Vagina (tissue), 2 donors: Measurements from ENCODE around the gene MCF2. TPM values are rescaled to one million over a fixed set of nuclear protein-coding genes. Genes with fewer than 3 reads are reported as not detected.

Source experiments
- DNase-seq, 2 donors: peaks; one replicate each; pipeline ENCODE4 v3.0.0-alpha.2; 2017; ENCODE audit errors: extremely low spot score in 2 of 2
- H3K27ac ChIP-seq: fragments of 200-600 bp; sonication (generic); one replicate; pipeline ENCODE4 v1.5.1; 2019
- H3K27me3 ChIP-seq: fragments of 200-600 bp; sonication (generic); one replicate; pipeline ENCODE4 v1.5.1; 2019
- H3K36me3 ChIP-seq, 2 donors: fragments of 200-600 bp; sonication (generic); one replicate each; pipeline ENCODE4 v1.5.1; 2017 to 2019
- H3K4me1 ChIP-seq: fragments of 200-600 bp; sonication (generic); one replicate; pipeline ENCODE4 v1.5.1; 2019
- H3K4me3 ChIP-seq, 2 donors: fragments of 200-600 bp; sonication (generic); 1 replicate in 1 of 2; 2 replicates in 1 of 2; pipeline ENCODE4 v1.5.1; 2016 to 2019
- H3K9me3 ChIP-seq: fragments of 200-600 bp; sonication (generic); one replicate; pipeline ENCODE4 v1.5.1; 2019
- CTCF ChIP-seq, 3 experiments: fragments of 450-650 bp in 2 of 3; fragments of 200-600 bp in 1 of 3; sonication (generic) in 1 of 3; IDR thresholded peaks; one replicate each; pipeline ENCODE4 v1.5.1; 2017 to 2019; ENCODE audit warnings: antibody characterized with exemption in 3 of 3, mild to moderate bottlenecking in 2 of 3, moderate library complexity in 2 of 3
- POLR2A ChIP-seq, 2 donors: fragments of 450-650 bp; IDR thresholded peaks; one replicate each; pipeline ENCODE4 v1.6.1; 2017; ENCODE audit warnings: antibody characterized with exemption in 2 of 2, mild to moderate bottlenecking in 2 of 2, moderate library complexity in 2 of 2
- POLR2AphosphoS5 ChIP-seq, 2 donors: sonication (generic); formaldehyde crosslinking; IDR thresholded peaks; one replicate each; pipeline ENCODE4 v1.9.0; 2017; ENCODE audit warnings: antibody characterized with exemption in 2 of 2, mild to moderate bottlenecking in 2 of 2, low read depth in 1 of 2; ENCODE audit not compliant: insufficient read depth in 1 of 2
- intact Hi-C: fragments of 100-400 bp; cut with DNase I; formaldehyde crosslinking; loops from one replicate; pipeline ENCODE4 v1.15.1; 2023
- total RNA-seq: library from RNA; depleted of rRNA; stranded (reverse); fragments of >200 nt; gene quantifications from one replicate; pipeline ENCODE4 v1.2.3, GENCODE V29; 2016

Gene MCF2
- total RNA-seq, 1 donor from 2014 or later = 0.25 TPM

- no peak overlapping the region for H3K27ac ChIP-seq
- intact Hi-C loops = no loop called here
Measured at GRCh38 chrX:139720136-139720535, 12.2 kb upstream of the MCF2 start.

DNA sequence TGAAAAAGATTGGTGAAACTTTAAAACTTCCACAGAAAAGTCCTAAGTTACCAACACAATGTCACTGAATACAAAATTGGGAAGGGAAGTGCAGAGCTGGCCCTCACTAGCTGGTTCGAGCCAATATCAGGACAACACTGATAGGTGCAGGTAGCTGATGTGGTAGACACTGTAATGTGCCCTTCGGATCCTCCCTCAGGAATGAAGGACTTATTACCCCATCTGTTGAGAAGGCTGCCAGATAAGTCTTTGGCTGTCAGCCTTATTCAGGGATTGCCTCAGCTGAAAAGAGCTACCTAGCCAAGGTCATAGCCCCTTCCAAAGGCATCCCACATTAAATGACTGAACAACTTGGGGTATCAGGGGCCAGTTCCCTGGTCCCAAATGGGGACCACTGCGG is 5.3 kb downstream of the MCF2 start:
- Histone ChIP-seq H3K9me3 (no peaks in the 10 kb centered on the region), H3K4me1 (no peaks in the 10 kb centered on the region), H3K36me3 (no peaks in the 10 kb centered on the region), H3K4me3 (no peak overlapping the region), H3K27me3 (no peaks in the 10 kb centered on the region), H3K27ac (no peak overlapping the region)
- no peak for DNase-seq
- intact Hi-C loops = no loop called here
- TF ChIP-seq CTCF (IDR thresholded peaks at IDR 0.05) = no peak
- TF ChIP-seq POLR2AphosphoS5 (IDR thresholded peaks at IDR 0.05; ENCODE audit: insufficient read depth in 1 of 2, low read depth in 1 of 2) = no peak
- no peak for TF ChIP-seq POLR2A (IDR thresholded peaks at IDR 0.05)

More at GRCh38 chrX:139720136-139720535, 12.2 kb upstream of the MCF2 start:
- no peaks in the 10 kb centered on the region for H3K9me3 ChIP-seq
- TF ChIP-seq POLR2A (IDR thresholded peaks at IDR 0.05) (no peak), POLR2AphosphoS5 (IDR thresholded peaks at IDR 0.05; ENCODE audit: insufficient read depth in 1 of 2, low read depth in 1 of 2) (no peak), CTCF (IDR thresholded peaks at IDR 0.05) (no peak)
- no peaks in the 10 kb centered on the region for H3K36me3 ChIP-seq
- H3K4me3 ChIP-seq = no peak overlapping the region
- H3K27me3 ChIP-seq = no peaks in the 10 kb centered on the region
- no peaks in the 10 kb centered on the region for H3K4me1 ChIP-seq
- DNase-seq = no peak

- Histone ChIP-seq H3K9me3 (no peaks in the 10 kb centered on the region), H3K27me3 (no peaks in the 10 kb centered on the region), H3K36me3 (no peaks in the 10 kb centered on the region), H3K27ac (no peak overlapping the region), H3K4me3 (peak overlapping the region in 1 of 2 donors; percentile 32), H3K4me1 (peaks cover 8% of the 10 kb centered on the region)
- no peak for DNase-seq
- intact Hi-C loops = no loop called here
- TF ChIP-seq POLR2A (IDR thresholded peaks at IDR 0.05) (no peak), POLR2AphosphoS5 (IDR thresholded peaks at IDR 0.05; ENCODE audit: insufficient read depth in 1 of 2, low read depth in 1 of 2) (no peak), CTCF (IDR thresholded peaks at IDR 0.05) (no peak)
Measured at GRCh38 chrX:139692908-139693307, 15.1 kb downstream of the MCF2 start.

- Histone ChIP-seq H3K9me3 (no peaks in the 10 kb centered on the region), H3K27me3 (no peaks in the 10 kb centered on the region), H3K36me3 (no peaks in the 10 kb centered on the region), H3K4me1 (peaks cover 8% of the 10 kb centered on the region), H3K4me3 (peak overlapping the region; percentile 7 to 32), H3K27ac (no peak overlapping the region)
- intact Hi-C loops = no loop called here
- DNase-seq = no peak
- TF ChIP-seq POLR2A (IDR thresholded peaks at IDR 0.05) (no peak), POLR2AphosphoS5 (IDR thresholded peaks at IDR 0.05; ENCODE audit: insufficient read depth in 1 of 2, low read depth in 1 of 2) (no peak), CTCF (IDR thresholded peaks at IDR 0.05) (no peak)
Measured at GRCh38 chrX:139692506-139692849, 15.5 kb downstream of the MCF2 start.

GRCh38 chrX:139691843-139692505 is 16.0 kb downstream of the MCF2 start:
- Histone ChIP-seq H3K27ac (no peak overlapping the region), H3K4me1 (peaks cover 8% of the 10 kb centered on the region), H3K4me3 (peak overlapping the region; percentile 7 to 32), H3K27me3 (no peaks in the 10 kb centered on the region), H3K9me3 (no peaks in the 10 kb centered on the region), H3K36me3 (no peaks in the 10 kb centered on the region)
- intact Hi-C loops = no loop called here
- DNase-seq = no peak
- TF ChIP-seq CTCF (IDR thresholded peaks at IDR 0.05) (no peak), POLR2A (IDR thresholded peaks at IDR 0.05) (no peak), POLR2AphosphoS5 (IDR thresholded peaks at IDR 0.05; ENCODE audit: insufficient read depth in 1 of 2, low read depth in 1 of 2) (no peak)
